H1 (cell line): ENCODE results near the gene REPIN1.

Experiments used
- CHD1 ChIP-seq: IDR thresholded peaks from 2 replicates; pipeline ENCODE4 v1.6.1; 2012; ENCODE audit warnings: low read depth, low read length, improper control_type of control experiment
- CTCF ChIP-seq, 3 experiments: IDR thresholded peaks; 1 replicate in 2 of 3; 2 replicates in 1 of 3; pipeline versions ENCODE4 v1.5.1 to v1.6.1; 2011; ENCODE audit warnings: low read length in 3 of 3, mild to moderate bottlenecking in 3 of 3, inconsistent platforms in 2 of 3, low read depth in 1 of 3, moderate library complexity in 1 of 3; ENCODE audit not compliant: insufficient read depth in 1 of 3; ENCODE audit errors: control extremely low read depth in 1 of 3
- USF2 ChIP-seq: IDR thresholded peaks from 2 replicates; pipeline ENCODE4 v1.6.1; 2011; ENCODE audit warnings: low read length, improper control_type of control experiment

- TF ChIP-seq USF2 = no peak
- no peak for TF ChIP-seq CTCF (IDR thresholded peaks at IDR 0.05; ENCODE audit: control extremely low read depth in 1 of 3, insufficient read depth in 1 of 3, low read depth in 1 of 3, low read length in 3 of 3)
- TF ChIP-seq CHD1 = no peak
Observed at GRCh38 chr7:150388306-150388705, 19.7 kb downstream of the REPIN1 start.
